Stomach (tissue), 4 donors: ENCODE results near the gene MTR.

ENCODE experiments used
- CTCF ChIP-seq, 7 experiments: fragments of 450-650 bp in 4 of 7; fragments of 200-600 bp in 3 of 7; sonication (generic) in 3 of 7; IDR thresholded peaks; one replicate each; pipeline ENCODE4 v1.5.1; 2016 to 2019; ENCODE audit warnings: antibody characterized with exemption in 7 of 7, control low read depth in 2 of 7, mild to moderate bottlenecking in 1 of 7
- POLR2A ChIP-seq, 4 donors: fragments of 450-650 bp; IDR thresholded peaks; one replicate each; pipeline ENCODE4 v1.6.1; 2016; ENCODE audit warnings: antibody characterized with exemption in 4 of 4, control low read depth in 2 of 4, mild to moderate bottlenecking in 1 of 4, moderate library complexity in 1 of 4
- POLR2AphosphoS5 ChIP-seq, 3 donors: sonication (generic); formaldehyde crosslinking; IDR thresholded peaks; one replicate each; pipeline ENCODE4 v1.6.1; 2016; ENCODE audit warnings: antibody characterized with exemption in 3 of 3

- TF ChIP-seq POLR2A (IDR thresholded peaks at IDR 0.05) (no peak), CTCF (IDR thresholded peaks at IDR 0.05) (no peak), POLR2AphosphoS5 (IDR thresholded peaks at IDR 0.05) (no peak)
Observed at GRCh38 chr1:236809148-236809547, 14.1 kb downstream of the MTR start.
